ENCODE results near the gene NLRC5.
A peak's percentile ranks its signal among the peaks of the same experiment; 100 is the strongest.

NLRC5 gene

DNA sequence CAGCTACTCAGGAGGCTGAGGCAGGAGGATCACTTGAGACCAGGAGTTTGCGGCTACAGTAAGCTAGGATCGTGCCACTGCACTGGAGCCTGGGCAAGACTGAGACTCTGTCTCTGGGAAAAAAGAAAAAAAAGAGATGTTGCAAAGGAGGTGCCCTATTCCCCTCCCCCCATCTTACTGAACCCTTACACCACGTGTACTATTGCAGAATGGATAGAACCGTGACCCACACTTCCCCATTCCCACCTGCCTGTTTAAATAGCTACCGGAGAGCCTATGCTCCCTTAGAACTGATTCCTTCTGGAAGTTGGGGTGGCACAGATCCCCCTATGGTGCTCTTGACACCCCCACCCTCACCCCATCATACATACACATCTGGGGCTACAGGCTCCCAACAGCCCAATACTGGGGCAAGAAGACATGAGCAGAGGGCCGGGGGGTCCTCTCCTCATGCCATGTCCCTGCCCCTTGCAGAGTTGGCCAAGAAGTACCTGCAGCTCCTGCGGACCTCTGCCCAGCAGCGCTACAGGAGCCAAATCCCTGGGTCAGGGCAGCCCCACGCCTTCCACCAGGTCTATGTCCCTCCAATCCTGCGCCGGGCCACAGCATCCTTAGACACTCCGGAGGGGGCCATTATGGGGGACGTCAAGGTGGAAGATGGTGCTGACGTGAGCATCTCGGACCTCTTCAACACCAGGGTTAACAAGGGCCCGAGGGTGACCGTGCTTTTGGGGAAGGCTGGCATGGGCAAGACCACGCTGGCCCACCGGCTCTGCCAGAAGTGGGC lies 35.7 kb downstream of the NLRC5 start:
- TF ChIP-seq, protein P1, sequence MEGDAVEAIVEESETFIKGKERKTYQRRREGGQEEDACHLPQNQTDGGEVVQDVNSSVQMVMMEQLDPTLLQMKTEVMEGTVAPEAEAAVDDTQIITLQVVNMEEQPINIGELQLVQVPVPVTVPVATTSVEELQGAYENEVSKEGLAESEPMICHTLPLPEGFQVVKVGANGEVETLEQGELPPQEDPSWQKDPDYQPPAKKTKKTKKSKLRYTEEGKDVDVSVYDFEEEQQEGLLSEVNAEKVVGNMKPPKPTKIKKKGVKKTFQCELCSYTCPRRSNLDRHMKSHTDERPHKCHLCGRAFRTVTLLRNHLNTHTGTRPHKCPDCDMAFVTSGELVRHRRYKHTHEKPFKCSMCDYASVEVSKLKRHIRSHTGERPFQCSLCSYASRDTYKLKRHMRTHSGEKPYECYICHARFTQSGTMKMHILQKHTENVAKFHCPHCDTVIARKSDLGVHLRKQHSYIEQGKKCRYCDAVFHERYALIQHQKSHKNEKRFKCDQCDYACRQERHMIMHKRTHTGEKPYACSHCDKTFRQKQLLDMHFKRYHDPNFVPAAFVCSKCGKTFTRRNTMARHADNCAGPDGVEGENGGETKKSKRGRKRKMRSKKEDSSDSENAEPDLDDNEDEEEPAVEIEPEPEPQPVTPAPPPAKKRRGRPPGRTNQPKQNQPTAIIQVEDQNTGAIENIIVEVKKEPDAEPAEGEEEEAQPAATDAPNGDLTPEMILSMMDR (IDR thresholded peaks at IDR 0.05; ENCODE audit: control insufficient read depth, extremely low read depth, insufficient read depth), result no peak
- H3K4me3 ChIP-seq (ENCODE audit: low read depth, low read length), result no peak overlapping the region
- DNase-seq (ENCODE audit: low read depth), result no peak

DNA sequence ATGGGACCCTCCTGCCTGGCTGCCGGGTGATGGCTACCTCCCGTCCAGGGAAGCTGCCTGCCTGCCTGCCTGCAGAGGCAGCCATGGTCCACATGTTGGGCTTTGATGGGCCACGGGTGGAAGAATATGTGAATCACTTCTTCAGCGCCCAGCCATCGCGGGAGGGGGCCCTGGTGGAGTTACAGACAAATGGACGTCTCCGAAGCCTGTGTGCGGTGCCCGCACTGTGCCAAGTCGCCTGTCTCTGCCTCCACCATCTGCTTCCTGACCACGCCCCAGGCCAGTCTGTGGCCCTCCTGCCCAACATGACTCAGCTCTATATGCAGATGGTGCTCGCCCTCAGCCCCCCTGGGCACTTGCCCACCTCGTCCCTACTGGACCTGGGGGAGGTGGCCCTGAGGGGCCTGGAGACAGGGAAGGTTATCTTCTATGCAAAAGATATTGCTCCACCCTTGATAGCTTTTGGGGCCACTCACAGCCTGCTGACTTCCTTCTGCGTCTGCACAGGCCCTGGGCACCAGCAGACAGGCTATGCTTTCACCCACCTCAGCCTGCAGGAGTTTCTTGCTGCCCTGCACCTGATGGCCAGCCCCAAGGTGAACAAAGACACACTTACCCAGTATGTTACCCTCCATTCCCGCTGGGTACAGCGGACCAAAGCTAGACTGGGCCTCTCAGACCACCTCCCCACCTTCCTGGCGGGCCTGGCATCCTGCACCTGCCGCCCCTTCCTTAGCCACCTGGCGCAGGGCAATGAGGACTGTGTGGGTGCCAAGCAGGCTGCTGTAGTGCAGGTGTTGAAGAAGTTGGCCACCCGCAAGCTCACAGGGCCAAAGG lies 36.8 kb downstream of the NLRC5 start:
- no peak overlapping the region for H3K4me3 ChIP-seq (ENCODE audit: low read depth, low read length)
- TF ChIP-seq, protein P1 (IDR thresholded peaks at IDR 0.05; ENCODE audit: control insufficient read depth, extremely low read depth, insufficient read depth), result no peak
- DNase-seq (ENCODE audit: low read depth), result no peak

DNA sequence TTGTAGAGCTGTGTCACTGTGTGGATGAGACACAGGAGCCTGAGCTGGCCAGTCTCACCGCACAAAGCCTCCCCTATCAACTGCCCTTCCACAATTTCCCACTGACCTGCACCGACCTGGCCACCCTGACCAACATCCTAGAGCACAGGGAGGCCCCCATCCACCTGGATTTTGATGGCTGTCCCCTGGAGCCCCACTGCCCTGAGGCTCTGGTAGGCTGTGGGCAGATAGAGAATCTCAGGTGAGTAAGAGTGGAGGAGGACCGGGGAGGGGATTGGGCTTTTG lies 37.4 kb downstream of the NLRC5 start:
- H3K4me3 ChIP-seq (ENCODE audit: low read depth, low read length), result no peak overlapping the region
- TF ChIP-seq, protein P1 (IDR thresholded peaks at IDR 0.05; ENCODE audit: control insufficient read depth, extremely low read depth, insufficient read depth), result no peak

DNA sequence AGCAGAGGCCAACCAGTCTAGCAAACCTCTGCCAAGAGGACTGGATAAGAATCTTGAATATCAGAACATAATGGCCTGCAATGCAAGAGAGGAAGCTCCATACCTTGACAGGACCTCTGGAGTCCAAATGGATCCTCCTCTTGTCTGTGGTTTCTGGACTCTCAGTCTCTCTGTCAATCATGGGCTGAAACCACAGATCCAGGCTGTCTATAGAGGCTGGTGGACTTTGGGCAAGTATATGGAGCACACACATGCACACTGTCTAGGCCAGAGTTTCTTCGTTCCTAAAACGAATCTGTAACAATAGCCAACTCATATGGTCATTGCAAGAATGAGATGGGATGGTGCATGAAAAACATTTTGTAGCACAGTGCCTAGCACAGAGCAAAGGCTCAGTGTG lies 37.7 kb downstream of the NLRC5 start:
- TF ChIP-seq, protein P1 (IDR thresholded peaks at IDR 0.05; ENCODE audit: control insufficient read depth, extremely low read depth, insufficient read depth), result no peak
- no peak for DNase-seq (ENCODE audit: low read depth)

More for the DNA sequence above, 37.4 kb downstream of the NLRC5 start:
- no peak for DNase-seq (ENCODE audit: low read depth)

DNA sequence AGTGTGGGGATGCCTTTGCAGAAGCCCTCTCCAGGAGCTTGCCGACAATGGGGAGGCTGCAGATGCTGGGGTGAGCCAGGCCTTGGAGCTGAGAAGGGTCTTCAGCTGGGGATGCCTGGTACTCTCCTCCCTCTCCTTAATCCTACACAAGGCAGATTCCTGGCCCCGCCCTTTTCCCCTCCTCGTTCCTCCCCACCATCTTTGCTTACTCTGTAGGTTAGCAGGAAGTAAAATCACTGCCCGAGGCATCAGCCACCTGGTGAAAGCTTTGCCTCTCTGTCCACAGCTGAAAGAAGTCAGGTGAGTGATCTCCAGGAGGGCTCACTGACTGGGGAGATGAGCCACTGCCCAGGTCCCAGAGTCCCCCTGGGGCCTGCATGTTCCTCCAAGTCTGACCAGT lies 38.7 kb downstream of the NLRC5 start:
- TF ChIP-seq, protein P1 (IDR thresholded peaks at IDR 0.05; ENCODE audit: control insufficient read depth, extremely low read depth, insufficient read depth), result no peak
- DNase-seq (ENCODE audit: low read depth), result peak; percentile 17
- H3K4me3 ChIP-seq (ENCODE audit: low read depth, low read length), result no peak overlapping the region

More for the DNA sequence above, 37.7 kb downstream of the NLRC5 start:
- H3K4me3 ChIP-seq (ENCODE audit: low read depth, low read length), result no peak overlapping the region

DNA sequence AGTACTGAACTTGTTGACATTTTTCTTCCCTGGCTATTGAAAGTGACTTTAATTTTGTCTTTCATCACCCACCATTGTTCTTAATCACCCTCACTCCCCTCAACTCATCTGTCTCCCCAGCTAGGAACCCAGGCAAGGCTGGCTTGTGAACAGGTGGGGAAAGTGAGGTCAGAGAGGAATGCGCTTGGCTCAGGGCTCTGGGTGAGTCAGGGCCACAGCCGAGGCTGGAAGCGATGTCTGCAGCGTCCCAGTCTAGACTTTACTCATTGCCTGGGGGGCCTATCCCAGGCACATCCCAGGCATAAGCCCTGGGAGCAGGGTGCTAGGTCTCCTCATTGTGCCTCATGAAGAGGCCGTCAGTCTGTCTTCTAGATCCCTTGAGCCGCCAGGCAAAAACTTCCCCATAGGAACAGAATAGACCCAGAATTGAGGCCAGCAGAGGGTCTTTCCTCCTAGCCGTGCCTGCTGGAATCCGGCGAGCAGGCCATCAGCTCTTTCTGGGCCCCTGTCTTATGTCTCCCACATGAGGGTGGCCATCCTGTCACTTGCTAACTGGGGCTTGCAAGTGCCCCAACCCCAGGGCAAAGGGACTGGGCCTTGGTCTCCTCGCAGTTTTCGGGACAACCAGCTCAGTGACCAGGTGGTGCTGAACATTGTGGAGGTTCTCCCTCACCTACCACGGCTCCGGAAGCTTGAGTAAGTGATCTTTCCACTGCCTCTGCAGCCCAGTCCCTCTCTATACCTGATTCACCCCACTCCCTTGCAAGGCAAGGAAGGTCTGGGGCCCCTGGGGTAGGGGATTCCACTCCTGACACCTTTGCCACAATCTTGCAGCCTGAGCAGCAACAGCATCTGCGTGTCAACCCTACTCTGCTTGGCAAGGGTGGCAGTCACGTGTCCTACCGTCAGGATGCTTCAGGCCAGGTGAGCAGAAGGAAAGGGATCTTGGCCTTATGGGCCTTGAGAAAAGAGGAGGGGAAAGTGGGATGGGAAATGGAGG lies 40.1 kb downstream of the NLRC5 start:
- no peak for DNase-seq (ENCODE audit: low read depth)
- TF ChIP-seq, protein P1 (IDR thresholded peaks at IDR 0.05; ENCODE audit: control insufficient read depth, extremely low read depth, insufficient read depth), result no peak
- no peak overlapping the region for H3K4me3 ChIP-seq (ENCODE audit: low read depth, low read length)
